Uterus (tissue), 4 donors: ENCODE results near the gene SH3TC1. TPM values are rescaled to one million over a fixed set of nuclear protein-coding genes. Genes with fewer than 3 reads are reported as not detected.

Experiments used
- DNase-seq, 2 donors: peaks; one replicate each; pipeline ENCODE4 v3.0.0-alpha.2; 2019 to 2020
- H3K27ac ChIP-seq, 2 donors: fragments of 200-600 bp; sonication (generic); 1 replicate in 1 of 2; 2 replicates in 1 of 2; pipeline ENCODE4 v1.5.1; 2016 to 2018
- H3K27me3 ChIP-seq, 2 donors: fragments of 200-600 bp; sonication (generic); one replicate each; pipeline ENCODE4 v1.5.1; 2018 to 2019; ENCODE audit warnings: control low read depth in 1 of 2
- H3K36me3 ChIP-seq, 2 donors: fragments of 200-600 bp; sonication (generic); one replicate each; pipeline ENCODE4 v1.5.1; 2019; ENCODE audit warnings: control low read depth in 1 of 2
- H3K4me1 ChIP-seq, 2 donors: fragments of 200-600 bp; sonication (generic); one replicate each; pipeline ENCODE4 v1.5.1; 2018 to 2019; ENCODE audit warnings: control low read depth in 1 of 2
- H3K4me3 ChIP-seq, 2 donors: fragments of 200-600 bp; sonication (generic); 1 replicate in 1 of 2; 2 replicates in 1 of 2; pipeline ENCODE4 v1.5.1; 2018 to 2019; ENCODE audit warnings: mild to moderate bottlenecking in 1 of 2
- H3K9me3 ChIP-seq, 2 donors: fragments of 200-600 bp; sonication (generic); one replicate each; pipeline ENCODE4 v1.5.1; 2019; ENCODE audit warnings: control low read depth in 1 of 2
- POLR2A ChIP-seq, 2 donors: fragments of 450-650 bp; IDR thresholded peaks; one replicate each; pipeline ENCODE4 v1.6.1; 2016; ENCODE audit warnings: antibody characterized with exemption in 2 of 2, mild to moderate bottlenecking in 1 of 2, moderate library complexity in 1 of 2
- intact Hi-C: fragments of 100-400 bp; cut with DNase I; formaldehyde crosslinking; loops from one replicate; pipeline ENCODE4 v1.15.1; 2023; ENCODE audit warnings: low total_unique reads
- total RNA-seq, 4 donors: library from RNA; depleted of rRNA in 3 of 4; stranded (reverse); fragments of >200 nt in 3 of 4; gene quantifications; one replicate each; pipeline versions ENCODE4 v1.1.0 to v1.2.4, GENCODE V29; 2014 to 2023
- TF ChIP-seq, protein P1 (sequence below), 4 experiments: fragments of 200-600 bp in 2 of 4; fragments of 450-650 bp in 2 of 4; sonication (generic) in 2 of 4; IDR thresholded peaks; one replicate each; pipeline ENCODE4 v1.5.1; 2016 to 2019; ENCODE audit warnings: antibody characterized with exemption in 4 of 4, mild to moderate bottlenecking in 2 of 4, moderate library complexity in 1 of 4
- donor health status: DM: yes; HTN: yes; CAD: no.

The SH3TC1 gene
- 10 to 100 TPM in 2 of 4 donors, 1 to 10 TPM in 2; 5.1 to 16.4 (median 11.3) TPM for total RNA-seq

DNA sequence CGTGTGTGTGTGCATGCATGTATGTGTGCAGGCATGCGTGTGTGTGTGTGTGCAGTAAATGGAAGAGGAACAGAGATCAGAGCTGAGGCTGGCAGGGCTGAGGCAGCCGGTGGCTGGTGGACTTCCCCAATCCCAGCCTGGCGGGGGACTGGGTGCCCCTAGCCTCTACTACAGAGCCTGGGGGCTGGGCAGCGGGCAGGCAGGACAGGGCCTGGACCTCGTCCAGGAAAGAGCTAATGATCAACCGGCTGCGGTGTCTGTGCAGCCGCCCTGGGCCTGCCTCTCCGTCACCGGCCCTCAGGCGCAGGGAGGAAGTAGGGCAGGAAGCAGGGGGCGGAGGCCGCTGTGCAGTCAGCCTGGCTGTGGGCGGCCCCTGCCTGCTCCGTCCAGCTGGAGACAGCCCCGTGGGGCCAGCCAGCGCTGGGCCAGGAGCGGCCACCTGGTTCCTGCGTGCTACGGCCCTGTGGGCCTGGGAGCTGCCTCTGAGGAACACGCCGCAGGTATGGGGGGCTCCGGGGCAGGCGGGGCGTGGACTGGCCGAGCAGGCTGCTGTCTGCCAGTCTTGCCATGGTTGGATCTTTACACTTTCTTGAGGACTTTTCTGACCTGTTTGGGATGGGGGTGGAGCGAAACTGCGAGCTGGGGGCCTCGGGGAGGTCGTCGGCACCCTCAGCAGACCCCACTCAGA is at the start of gene SH3TC1:
TSS of gene SH3TC1 (plus strand) at position 385 of the 688 bp plus-strand sequence. CDS start 5,905 bp downstream, outside the sequence.
- Histone ChIP-seq H3K36me3 (no peaks in the 10 kb centered on the region), H3K9me3 (no peaks in the 10 kb centered on the region), H3K27me3 (no peaks in the 10 kb centered on the region), H3K4me1 (peaks cover 0 to 8% of the 10 kb centered on the region in 2 donors), H3K27ac (peak within 1 kb of the TSS; percentile 45 to 48), H3K4me3 (peak within 1 kb of the TSS; percentile 11 to 24)
- TF ChIP-seq, protein P1, sequence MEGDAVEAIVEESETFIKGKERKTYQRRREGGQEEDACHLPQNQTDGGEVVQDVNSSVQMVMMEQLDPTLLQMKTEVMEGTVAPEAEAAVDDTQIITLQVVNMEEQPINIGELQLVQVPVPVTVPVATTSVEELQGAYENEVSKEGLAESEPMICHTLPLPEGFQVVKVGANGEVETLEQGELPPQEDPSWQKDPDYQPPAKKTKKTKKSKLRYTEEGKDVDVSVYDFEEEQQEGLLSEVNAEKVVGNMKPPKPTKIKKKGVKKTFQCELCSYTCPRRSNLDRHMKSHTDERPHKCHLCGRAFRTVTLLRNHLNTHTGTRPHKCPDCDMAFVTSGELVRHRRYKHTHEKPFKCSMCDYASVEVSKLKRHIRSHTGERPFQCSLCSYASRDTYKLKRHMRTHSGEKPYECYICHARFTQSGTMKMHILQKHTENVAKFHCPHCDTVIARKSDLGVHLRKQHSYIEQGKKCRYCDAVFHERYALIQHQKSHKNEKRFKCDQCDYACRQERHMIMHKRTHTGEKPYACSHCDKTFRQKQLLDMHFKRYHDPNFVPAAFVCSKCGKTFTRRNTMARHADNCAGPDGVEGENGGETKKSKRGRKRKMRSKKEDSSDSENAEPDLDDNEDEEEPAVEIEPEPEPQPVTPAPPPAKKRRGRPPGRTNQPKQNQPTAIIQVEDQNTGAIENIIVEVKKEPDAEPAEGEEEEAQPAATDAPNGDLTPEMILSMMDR (IDR thresholded peaks at IDR 0.05) = no peak
- peak in 1 of 2 donors; percentile 42 for TF ChIP-seq POLR2A (IDR thresholded peaks at IDR 0.05)
- peak; percentile 66 to 68 for DNase-seq
- intact Hi-C loops = no loop called here

GRCh38 chr4:8149664-8150063 is 49.4 kb upstream of the SH3TC1 start:
- intact Hi-C loops = no loop called here
- H3K27me3 ChIP-seq = no peaks in the 10 kb centered on the region

GRCh38 chr4:8150152-8151090 is 48.7 kb upstream of the SH3TC1 start:
- Histone ChIP-seq H3K4me3 (no peak overlapping the region), H3K27me3 (no peaks in the 10 kb centered on the region), H3K9me3 (no peaks in the 10 kb centered on the region), H3K36me3 (no peaks in the 10 kb centered on the region), H3K27ac (no peak overlapping the region), H3K4me1 (no peaks in the 10 kb centered on the region)
- TF ChIP-seq, protein P1 (IDR thresholded peaks at IDR 0.05) = no peak
- TF ChIP-seq POLR2A (IDR thresholded peaks at IDR 0.05) = no peak
- intact Hi-C loops = no loop called here
- no peak for DNase-seq

More at GRCh38 chr4:8149664-8150063, 49.4 kb upstream of the SH3TC1 start:
- no peaks in the 10 kb centered on the region for H3K9me3 ChIP-seq
- H3K4me3 ChIP-seq = no peak overlapping the region
- TF ChIP-seq, protein P1 (IDR thresholded peaks at IDR 0.05) = no peak
- TF ChIP-seq POLR2A (IDR thresholded peaks at IDR 0.05) = no peak
- H3K36me3 ChIP-seq = no peaks in the 10 kb centered on the region
- no peaks in the 10 kb centered on the region for H3K4me1 ChIP-seq
- no peak for DNase-seq
- no peak overlapping the region for H3K27ac ChIP-seq

DNA sequence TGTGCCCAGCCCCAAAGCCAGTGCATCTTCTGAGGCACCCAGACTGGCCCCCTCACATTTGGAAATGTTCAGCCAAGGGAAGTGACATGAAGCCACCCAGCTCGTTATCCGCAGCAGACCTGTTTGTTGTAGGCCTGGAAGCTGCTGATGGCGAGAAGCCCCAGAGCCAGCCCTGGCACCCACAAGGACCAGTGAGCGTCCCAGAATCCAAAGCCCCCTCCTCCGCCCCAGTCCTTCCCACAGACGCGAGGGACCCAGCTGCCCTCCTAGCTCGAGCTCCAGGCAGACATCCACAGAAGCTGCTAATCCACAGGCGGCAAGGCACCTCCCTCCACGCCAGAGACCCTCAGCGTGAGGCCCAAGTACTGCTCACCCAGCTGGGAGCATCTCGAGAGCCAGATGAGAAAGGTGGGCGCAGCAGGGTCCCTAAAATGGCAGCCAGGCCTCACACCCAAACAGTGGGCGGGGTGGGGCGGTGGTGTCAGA is 47.9 kb upstream of the SH3TC1 start:
- intact Hi-C loops = no loop called here
- Histone ChIP-seq H3K9me3 (no peaks in the 10 kb centered on the region), H3K27ac (no peak overlapping the region), H3K36me3 (no peaks in the 10 kb centered on the region), H3K27me3 (no peaks in the 10 kb centered on the region), H3K4me3 (no peak overlapping the region), H3K4me1 (no peaks in the 10 kb centered on the region)
- no peak for DNase-seq
- TF ChIP-seq POLR2A (IDR thresholded peaks at IDR 0.05) = no peak
- TF ChIP-seq, protein P1 (IDR thresholded peaks at IDR 0.05) = no peak
